ENCODE results near the gene ENSA.

DNA sequence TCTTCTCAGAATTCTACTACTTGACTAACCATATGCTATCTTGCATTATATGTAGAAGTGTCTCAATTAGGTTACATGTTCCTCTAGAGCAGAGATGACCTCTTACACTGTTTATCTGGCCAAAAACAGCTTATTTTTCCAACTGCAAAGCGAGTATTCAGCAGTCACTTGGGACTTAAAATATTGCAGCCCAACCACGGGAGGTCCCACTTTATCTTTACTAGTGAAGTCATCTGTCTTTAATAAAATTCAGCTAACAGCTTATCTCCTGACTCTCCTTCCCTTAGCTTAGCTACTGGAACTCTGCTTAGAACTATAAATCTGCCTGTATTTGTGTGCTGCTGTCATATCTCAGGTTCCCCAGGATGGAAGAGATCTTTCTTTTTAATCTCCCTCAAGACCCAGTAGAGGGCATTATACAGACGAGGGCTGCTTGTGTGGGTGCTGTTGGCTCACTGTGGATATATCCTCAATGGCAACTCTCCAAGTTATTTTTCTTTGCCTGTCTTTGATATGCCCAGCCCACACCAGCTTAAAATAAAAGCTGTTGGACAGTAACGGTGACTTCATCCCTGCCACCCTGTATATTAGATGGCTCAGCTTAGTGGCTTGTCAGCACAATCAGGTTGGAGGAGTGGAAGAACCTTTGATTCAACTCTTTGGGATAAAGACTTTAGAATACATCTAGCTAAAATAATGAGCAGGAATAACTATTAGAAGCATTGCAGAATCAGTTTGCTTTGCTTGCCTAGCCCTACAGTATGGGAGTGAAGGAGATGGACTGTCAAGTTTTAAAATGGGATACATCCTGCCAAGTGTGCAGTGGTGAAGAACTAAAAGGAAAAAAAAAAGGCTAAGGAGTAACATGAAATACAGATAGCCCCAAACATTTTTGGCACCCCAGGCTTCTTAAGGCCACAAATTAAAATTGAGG is 9.6 kb downstream of the ENSA start:
- TF ChIP-seq, protein P1, sequence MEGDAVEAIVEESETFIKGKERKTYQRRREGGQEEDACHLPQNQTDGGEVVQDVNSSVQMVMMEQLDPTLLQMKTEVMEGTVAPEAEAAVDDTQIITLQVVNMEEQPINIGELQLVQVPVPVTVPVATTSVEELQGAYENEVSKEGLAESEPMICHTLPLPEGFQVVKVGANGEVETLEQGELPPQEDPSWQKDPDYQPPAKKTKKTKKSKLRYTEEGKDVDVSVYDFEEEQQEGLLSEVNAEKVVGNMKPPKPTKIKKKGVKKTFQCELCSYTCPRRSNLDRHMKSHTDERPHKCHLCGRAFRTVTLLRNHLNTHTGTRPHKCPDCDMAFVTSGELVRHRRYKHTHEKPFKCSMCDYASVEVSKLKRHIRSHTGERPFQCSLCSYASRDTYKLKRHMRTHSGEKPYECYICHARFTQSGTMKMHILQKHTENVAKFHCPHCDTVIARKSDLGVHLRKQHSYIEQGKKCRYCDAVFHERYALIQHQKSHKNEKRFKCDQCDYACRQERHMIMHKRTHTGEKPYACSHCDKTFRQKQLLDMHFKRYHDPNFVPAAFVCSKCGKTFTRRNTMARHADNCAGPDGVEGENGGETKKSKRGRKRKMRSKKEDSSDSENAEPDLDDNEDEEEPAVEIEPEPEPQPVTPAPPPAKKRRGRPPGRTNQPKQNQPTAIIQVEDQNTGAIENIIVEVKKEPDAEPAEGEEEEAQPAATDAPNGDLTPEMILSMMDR (IDR thresholded peaks at IDR 0.05) = peak in 6 of 7 experiments; percentile 13 to 53 (median 46)
- peak in 1 of 3 donors; percentile 52 for TF ChIP-seq POLR2A (IDR thresholded peaks at IDR 0.05)
